Measurements from ENCODE around the gene RAB31. TPM values are rescaled to one million over a fixed set of nuclear protein-coding genes. Genes with fewer than 3 reads are reported as not detected.

The RAB31 gene
- total and polyA plus RNA-seq, 2 of the 13 experiments (the other 11 are each of a cell fraction or from before 2014, with no cell fraction given): 1.1 to 1.7 TPM

DNA sequence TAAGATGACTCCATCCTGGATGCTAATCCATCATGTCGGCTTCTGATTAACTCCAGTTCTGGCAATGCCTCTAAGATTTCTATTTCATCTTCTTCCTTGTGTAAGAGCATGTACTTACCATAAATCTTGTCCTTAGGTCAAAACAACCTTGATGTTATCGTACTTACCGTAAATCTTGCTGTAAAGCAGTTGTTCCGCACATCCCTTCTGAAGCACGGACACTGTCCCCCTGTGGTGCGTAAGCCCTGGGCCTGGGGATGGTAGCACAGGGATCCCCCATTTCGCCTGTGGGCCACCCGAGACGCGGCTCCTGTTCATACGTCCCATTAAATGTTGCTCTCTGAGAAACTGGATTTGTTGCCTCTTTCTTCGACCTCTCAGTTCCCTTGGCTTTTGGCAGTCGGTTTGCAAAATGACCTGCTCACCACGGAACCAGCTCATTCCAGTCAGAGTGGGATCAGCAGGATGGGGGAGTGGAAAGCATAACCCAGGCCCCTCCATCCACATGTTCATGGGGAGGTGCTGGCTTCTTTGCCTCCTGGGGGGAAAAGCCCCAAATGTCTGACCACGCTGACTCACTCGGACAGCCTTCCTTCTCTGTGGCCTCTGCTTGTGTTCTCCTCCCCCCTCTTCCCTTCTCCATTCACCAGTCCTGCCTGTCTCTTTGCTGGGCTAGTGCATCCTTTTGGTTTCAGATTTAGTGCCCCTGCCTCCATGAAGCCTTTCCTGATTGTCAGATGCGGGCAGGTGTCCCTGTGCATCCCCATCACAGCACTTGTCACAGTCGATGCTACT, 49.9 kb downstream of the RAB31 start:
- no peak overlapping the region for H3K4me2 ChIP-seq (ENCODE audit: low read depth, low read length)
- intact Hi-C loops (cut with micrococcal nuclease; ENCODE audit: unreplicated experiment) (no loop called here), in situ Hi-C loops (cut with HindIII; ENCODE audit: extremely low pct_ligation_motif_present, low pct_unique_long_range_greater_than_20kb) (no loop called here)
- peaks cover 0 to 3% of the 10 kb centered on the region in 2 experiments; a peak in 1 of 5 replicates for H3K27me3 ChIP-seq (ENCODE audit: control insufficient read depth in 1 of 2, insufficient read depth in 2 of 2, low read length in 2 of 2)
- no peak for DNase-seq (ENCODE audit: low spot score)
- POLR2A ChIA-PET: no interaction called here
- ATAC-seq: no peak
- no peak overlapping the region for H3K27ac ChIP-seq (ENCODE audit: extremely low read length, insufficient read depth, low read length)
- no peak for FAIRE-seq
- CTCF ChIA-PET (ENCODE audit: low intra/inter-chr PET ratio, low total read pairs): no interaction called here
- no peaks in the 10 kb centered on the region for H3K9me3 ChIP-seq (ENCODE audit: low read length)
- H2AFZ ChIP-seq (ENCODE audit: low read length): no peak overlapping the region
- no TSS peak for BruUV-seq (replicated peaks)
- H3K79me2 ChIP-seq (ENCODE audit: insufficient read depth, low read length): no peaks in the 10 kb centered on the region
- no peaks in the 10 kb centered on the region for H3K36me3 ChIP-seq (replicated peaks in 1 of 2; ENCODE audit: control insufficient read depth in 1 of 2, insufficient read depth in 2 of 2, low read length in 2 of 2)
- 76% methylated on average over 18 of the region's 18 CpGs for WGBS (ENCODE audit: low lambda C conversion rate)
- no peaks in the 10 kb centered on the region for H3K4me1 ChIP-seq (ENCODE audit: insufficient read depth, low read length)
- no peak overlapping the region for H3K9ac ChIP-seq (ENCODE audit: insufficient read depth, low read depth, low read length)
- no peaks in the 10 kb centered on the region for H4K20me1 ChIP-seq (ENCODE audit: insufficient read depth, low read length)
- no peak overlapping the region for H3K4me3 ChIP-seq (replicated peaks in 1 of 3; ENCODE audit: insufficient read depth in 1 of 3, low read depth in 2 of 3, low read length in 3 of 3)
- TF ChIP-seq U2AF1 (optimal IDR thresholded peaks at IDR 0.05; ENCODE audit: low read depth, low read length) (no peak), ZFYVE20 (CRISPR knock-in tag; IDR thresholded peaks at IDR 0.05; ENCODE audit: borderline replicate concordance, low read depth) (no peak), ZNF230 (CRISPR knock-in tag; IDR thresholded peaks at IDR 0.05) (no peak), YEATS2 (CRISPR knock-in tag; IDR thresholded peaks at IDR 0.05; ENCODE audit: borderline replicate concordance) (no peak), HMG20B (CRISPR knock-in tag; conservative IDR thresholded peaks at IDR 0.05) (no peak), HNF4A (CRISPR knock-in tag; IDR thresholded peaks at IDR 0.05) (no peak)
- TF ChIP-seq, protein P1, sequence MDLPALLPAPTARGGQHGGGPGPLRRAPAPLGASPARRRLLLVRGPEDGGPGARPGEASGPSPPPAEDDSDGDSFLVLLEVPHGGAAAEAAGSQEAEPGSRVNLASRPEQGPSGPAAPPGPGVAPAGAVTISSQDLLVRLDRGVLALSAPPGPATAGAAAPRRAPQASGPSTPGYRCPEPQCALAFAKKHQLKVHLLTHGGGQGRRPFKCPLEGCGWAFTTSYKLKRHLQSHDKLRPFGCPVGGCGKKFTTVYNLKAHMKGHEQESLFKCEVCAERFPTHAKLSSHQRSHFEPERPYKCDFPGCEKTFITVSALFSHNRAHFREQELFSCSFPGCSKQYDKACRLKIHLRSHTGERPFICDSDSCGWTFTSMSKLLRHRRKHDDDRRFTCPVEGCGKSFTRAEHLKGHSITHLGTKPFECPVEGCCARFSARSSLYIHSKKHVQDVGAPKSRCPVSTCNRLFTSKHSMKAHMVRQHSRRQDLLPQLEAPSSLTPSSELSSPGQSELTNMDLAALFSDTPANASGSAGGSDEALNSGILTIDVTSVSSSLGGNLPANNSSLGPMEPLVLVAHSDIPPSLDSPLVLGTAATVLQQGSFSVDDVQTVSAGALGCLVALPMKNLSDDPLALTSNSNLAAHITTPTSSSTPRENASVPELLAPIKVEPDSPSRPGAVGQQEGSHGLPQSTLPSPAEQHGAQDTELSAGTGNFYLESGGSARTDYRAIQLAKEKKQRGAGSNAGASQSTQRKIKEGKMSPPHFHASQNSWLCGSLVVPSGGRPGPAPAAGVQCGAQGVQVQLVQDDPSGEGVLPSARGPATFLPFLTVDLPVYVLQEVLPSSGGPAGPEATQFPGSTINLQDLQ (CRISPR knock-in tag; IDR thresholded peaks at IDR 0.05): no peak
- TF ChIP-seq, protein P2, sequence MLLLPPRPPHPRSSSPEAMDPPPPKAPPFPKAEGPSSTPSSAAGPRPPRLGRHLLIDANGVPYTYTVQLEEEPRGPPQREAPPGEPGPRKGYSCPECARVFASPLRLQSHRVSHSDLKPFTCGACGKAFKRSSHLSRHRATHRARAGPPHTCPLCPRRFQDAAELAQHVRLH (CRISPR knock-in tag; IDR thresholded peaks at IDR 0.05; ENCODE audit: borderline replicate concordance, low read depth): no peak
- TF ChIP-seq, protein P3, sequence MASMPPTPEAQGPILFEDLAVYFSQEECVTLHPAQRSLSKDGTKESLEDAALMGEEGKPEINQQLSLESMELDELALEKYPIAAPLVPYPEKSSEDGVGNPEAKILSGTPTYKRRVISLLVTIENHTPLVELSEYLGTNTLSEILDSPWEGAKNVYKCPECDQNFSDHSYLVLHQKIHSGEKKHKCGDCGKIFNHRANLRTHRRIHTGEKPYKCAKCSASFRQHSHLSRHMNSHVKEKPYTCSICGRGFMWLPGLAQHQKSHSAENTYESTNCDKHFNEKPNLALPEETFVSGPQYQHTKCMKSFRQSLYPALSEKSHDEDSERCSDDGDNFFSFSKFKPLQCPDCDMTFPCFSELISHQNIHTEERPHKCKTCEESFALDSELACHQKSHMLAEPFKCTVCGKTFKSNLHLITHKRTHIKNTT (CRISPR knock-in tag; IDR thresholded peaks at IDR 0.05): no peak
- TF ChIP-seq, protein P4, sequence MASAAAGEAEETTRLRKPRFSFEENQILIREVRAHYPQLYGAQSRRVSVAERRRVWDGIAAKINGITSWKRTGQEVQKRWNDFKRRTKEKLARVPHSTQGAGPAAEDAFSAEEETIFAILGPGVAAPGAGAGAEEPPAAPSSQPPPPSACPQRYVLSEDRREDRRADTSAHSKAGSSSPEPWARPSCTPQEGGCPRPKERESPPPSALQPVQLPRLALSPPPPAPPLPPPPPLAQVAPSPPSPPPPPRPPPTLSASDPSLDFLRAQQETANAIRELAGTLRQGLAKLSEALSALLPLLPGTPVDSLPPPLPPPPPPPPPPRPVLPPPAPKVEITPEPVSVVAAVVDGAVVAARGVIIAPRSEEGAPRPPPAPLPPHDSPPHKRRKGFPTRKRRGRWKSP (CRISPR knock-in tag; IDR thresholded peaks at IDR 0.05): no peak
- TF ChIP-seq, protein P5, sequence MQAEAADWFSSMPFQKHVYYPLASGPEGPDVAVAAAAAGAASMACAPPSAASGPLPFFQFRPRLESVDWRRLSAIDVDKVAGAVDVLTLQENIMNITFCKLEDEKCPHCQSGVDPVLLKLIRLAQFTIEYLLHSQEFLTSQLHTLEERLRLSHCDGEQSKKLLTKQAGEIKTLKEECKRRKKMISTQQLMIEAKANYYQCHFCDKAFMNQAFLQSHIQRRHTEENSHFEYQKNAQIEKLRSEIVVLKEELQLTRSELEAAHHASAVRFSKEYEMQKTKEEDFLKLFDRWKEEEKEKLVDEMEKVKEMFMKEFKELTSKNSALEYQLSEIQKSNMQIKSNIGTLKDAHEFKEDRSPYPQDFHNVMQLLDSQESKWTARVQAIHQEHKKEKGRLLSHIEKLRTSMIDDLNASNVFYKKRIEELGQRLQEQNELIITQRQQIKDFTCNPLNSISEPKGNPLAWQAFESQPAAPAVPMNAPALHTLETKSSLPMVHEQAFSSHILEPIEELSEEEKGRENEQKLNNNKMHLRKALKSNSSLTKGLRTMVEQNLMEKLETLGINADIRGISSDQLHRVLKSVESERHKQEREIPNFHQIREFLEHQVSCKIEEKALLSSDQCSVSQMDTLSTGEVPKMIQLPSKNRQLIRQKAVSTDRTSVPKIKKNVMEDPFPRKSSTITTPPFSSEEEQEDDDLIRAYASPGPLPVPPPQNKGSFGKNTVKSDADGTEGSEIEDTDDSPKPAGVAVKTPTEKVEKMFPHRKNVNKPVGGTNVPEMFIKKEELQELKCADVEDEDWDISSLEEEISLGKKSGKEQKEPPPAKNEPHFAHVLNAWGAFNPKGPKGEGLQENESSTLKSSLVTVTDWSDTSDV (CRISPR knock-in tag; IDR thresholded peaks at IDR 0.05): no peak
